HL-60 (cell line): Measurements from ENCODE around the gene TFCP2.

Source experiments
- DNase-seq, 2 experiments: peaks; one replicate each; pipeline ENCODE4 v3.0.0-alpha.2; 2010 to 2020; ENCODE audit warnings: low read depth in 1 of 2, low spot score in 1 of 2
- H3K27ac ChIP-seq: fragments of 250-450 bp; sonication (Bioruptor Pico); replicated peaks from 2 replicates; pipeline ENCODE4 v1.5.1; 2020; ENCODE audit warnings: mild to moderate bottlenecking, moderate library complexity
- H3K27me3 ChIP-seq: fragments of 250-450 bp; sonication (Bioruptor Pico); 2 replicates; pipeline ENCODE4 v1.5.1; 2021; ENCODE audit warnings: mild to moderate bottlenecking, moderate library complexity; ENCODE audit not compliant: insufficient read depth, poor library complexity, severe bottlenecking
- H3K4me3 ChIP-seq: replicated peaks from 2 replicates; pipeline ENCODE4 v1.5.1; 2011; ENCODE audit warnings: mild to moderate bottlenecking, control low read depth, low read length; ENCODE audit not compliant: insufficient read depth
- CTCF ChIP-seq: IDR thresholded peaks from one replicate; pipeline ENCODE4 v1.5.1; 2011; ENCODE audit warnings: low read length, control low read depth, inconsistent platforms; ENCODE audit not compliant: insufficient read depth
- GABPA ChIP-seq: IDR thresholded peaks from 2 replicates; pipeline ENCODE4 v1.6.1; 2012; ENCODE audit warnings: low read depth
- POLR2AphosphoS5 ChIP-seq: IDR thresholded peaks from 2 replicates; pipeline ENCODE4 v1.6.1; 2012; ENCODE audit warnings: low read depth
- REST ChIP-seq: IDR thresholded peaks from 2 replicates; pipeline ENCODE4 v1.6.1; 2012; ENCODE audit warnings: low read depth; ENCODE audit not compliant: insufficient replicate concordance
- SPI1 ChIP-seq: IDR thresholded peaks from 2 replicates; pipeline ENCODE4 v1.6.1; 2012; ENCODE audit warnings: low read depth, mild to moderate bottlenecking, borderline replicate concordance

The TFCP2 gene

GRCh38 chr12:51118706-51119105 is 54.2 kb downstream of the TFCP2 start:
- no peak overlapping the region for H3K27ac ChIP-seq
- H3K27me3 ChIP-seq = no peaks in the 10 kb centered on the region
- no peak for DNase-seq
- H3K4me3 ChIP-seq = no peak overlapping the region
- TF ChIP-seq SPI1 (no peak), REST (no peak), CTCF (no peak), GABPA (no peak), POLR2AphosphoS5 (no peak)

DNA sequence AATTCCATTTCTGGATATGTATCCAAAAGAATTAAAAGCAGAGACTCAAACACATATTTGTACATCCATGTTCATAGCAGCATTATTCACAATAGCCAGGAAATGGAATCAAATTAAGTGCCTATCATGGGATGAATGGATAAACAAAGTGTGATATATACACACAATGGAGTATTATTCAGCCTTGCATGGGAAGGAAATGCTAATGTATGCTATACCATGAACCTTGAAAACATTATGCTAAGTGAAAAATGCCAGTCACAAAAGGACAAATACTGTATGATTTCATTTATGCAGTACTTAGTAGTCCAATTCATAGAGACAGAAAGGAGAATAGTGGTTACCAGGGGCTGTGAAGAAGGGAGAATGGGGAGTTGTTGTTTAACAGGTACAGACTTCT is 57.4 kb downstream of the TFCP2 start:
- no peak for TF ChIP-seq GABPA
- no peak for TF ChIP-seq SPI1
- TF ChIP-seq CTCF = no peak
- TF ChIP-seq REST = no peak
- no peak for TF ChIP-seq POLR2AphosphoS5
- no peak overlapping the region for H3K27ac ChIP-seq
- H3K4me3 ChIP-seq = no peak overlapping the region
- H3K27me3 ChIP-seq = no peaks in the 10 kb centered on the region
- no peak for DNase-seq

GRCh38 chr12:51108136-51108535 is 64.8 kb downstream of the TFCP2 start:
- Histone ChIP-seq H3K27me3 (no peaks in the 10 kb centered on the region), H3K27ac (no peak overlapping the region), H3K4me3 (no peak overlapping the region)
- peak; percentile 10 to 35 for DNase-seq
- TF ChIP-seq CTCF (no peak), GABPA (no peak), SPI1 (no peak), REST (no peak), POLR2AphosphoS5 (no peak)
